NCI-H2227 treated with DMSO at 0.1 percent for 48 hours (cell line): ENCODE data around the gene IPO13.
A peak's percentile ranks its signal among the peaks of the same experiment; 100 is the strongest.

Experiments used
- DNase-seq: peaks from one replicate; lab custom pipeline; 2025; lab: John Stamatoyannopoulos, UW

The IPO13 gene

GRCh38 chr1:43974443-43975248, 27.9 kb downstream of the IPO13 start, which contains the start of gene ATP6V0B:
Gene ATP6V0B (plus strand): TSS chr1:43974960. CDS start chr1:43975041, 81 bp downstream.
- peak; percentile 93 for DNase-seq

- DNase-seq, result no peak
These were observed 28.7 kb downstream of the IPO13 start for GRCh38 chr1:43975249-43975961.

- DNase-seq, result no peak
These were observed 29.3 kb downstream of the IPO13 start for GRCh38 chr1:43976045-43976444.

GRCh38 chr1:43976890-43977289, 30.1 kb downstream of the IPO13 start:
- no peak for DNase-seq

- DNase-seq, result no peak
These were observed 30.9 kb downstream of the IPO13 start for GRCh38 chr1:43977376-43978263.

- DNase-seq, result no peak
These were observed 31.5 kb downstream of the IPO13 start for GRCh38 chr1:43978264-43978550.

GRCh38 chr1:43978551-43979260, 32.0 kb downstream of the IPO13 start, which contains the start of gene B4GALT2:
Gene B4GALT2 (plus strand): TSS chr1:43979210. CDS start chr1:43981161, 1,951 bp downstream.
- no peak for DNase-seq

- DNase-seq, result no peak
These were observed 32.4 kb downstream of the IPO13 start for GRCh38 chr1:43979261-43979527.

GRCh38 chr1:43979528-43980254, 32.9 kb downstream of the IPO13 start:
- no peak for DNase-seq

- DNase-seq, result no peak
These were observed 33.7 kb downstream of the IPO13 start for GRCh38 chr1:43980255-43981134.

GRCh38 chr1:43981135-43981491, 34.4 kb downstream of the IPO13 start:
- DNase-seq, result no peak

GRCh38 chr1:43981636-43982035, 34.9 kb downstream of the IPO13 start:
- no peak for DNase-seq

- no peak for DNase-seq
These were observed 35.5 kb downstream of the IPO13 start for GRCh38 chr1:43982241-43982640.

- no peak for DNase-seq
These were observed 36.1 kb downstream of the IPO13 start for GRCh38 chr1:43982808-43983207.

- DNase-seq, result no peak
These were observed 36.6 kb downstream of the IPO13 start for GRCh38 chr1:43983253-43983899.

- no peak for DNase-seq
These were observed 38.1 kb downstream of the IPO13 start for GRCh38 chr1:43984855-43985254.

- no peak for DNase-seq
These were observed 39.3 kb downstream of the IPO13 start for GRCh38 chr1:43985984-43986595.

GRCh38 chr1:43986712-43987111, 40.0 kb downstream of the IPO13 start:
- no peak for DNase-seq

- DNase-seq, result no peak
These were observed 40.6 kb downstream of the IPO13 start for GRCh38 chr1:43987159-43987902.
